GM12801 (cell line): ENCODE data around the gene SPTBN4.

Experiments used
- CTCF ChIP-seq: IDR thresholded peaks from one replicate; pipeline ENCODE4 v1.5.1; 2011; ENCODE audit warnings: control low read depth; ENCODE audit not compliant: insufficient read length; ENCODE audit errors: extremely low read depth

Gene SPTBN4

GRCh38 chr19:40588110-40588854 lies 121.5 kb downstream of the SPTBN4 start:
- no peak for TF ChIP-seq CTCF

GRCh38 chr19:40588926-40589569 lies 122.2 kb downstream of the SPTBN4 start:
- no peak for TF ChIP-seq CTCF

GRCh38 chr19:40589591-40590429 lies 123.0 kb downstream of the SPTBN4 start:
- TF ChIP-seq CTCF = no peak

GRCh38 chr19:40590464-40591265 lies 123.9 kb downstream of the SPTBN4 start:
- no peak for TF ChIP-seq CTCF

GRCh38 chr19:40592170-40592569 lies 125.4 kb downstream of the SPTBN4 start:
- no peak for TF ChIP-seq CTCF

GRCh38 chr19:40594255-40594654 lies 127.5 kb downstream of the SPTBN4 start:
- no peak for TF ChIP-seq CTCF
